ENCODE data around the gene KRT39. TPM values are rescaled to one million over a fixed set of nuclear protein-coding genes. Genes with fewer than 3 reads are reported as not detected.
"Not testable (repeated sequence)": the region's sequence is repeated elsewhere in the genome, so short reads cannot be mapped to it uniquely, and the experiment has no call there.

The KRT39 gene
- total and polyA plus RNA-seq, 2 donors (not counting 3 experiments of a cell fraction or from before 2014, with no cell fraction given): not detected

GRCh38 chr17:41001795-41002194 lies 35.0 kb upstream of the KRT39 start:
- Histone ChIP-seq H3K27ac (ENCODE audit: insufficient read depth, low read depth, low read length) (no peak overlapping the region), H3K9ac (replicated peaks; ENCODE audit: extremely low read depth, insufficient read depth, low read length) (no peak overlapping the region), H3K4me2 (ENCODE audit: insufficient read depth, low read length) (no peak overlapping the region), H2AFZ (ENCODE audit: low read depth, low read length) (no peak overlapping the region), H3K9me1 (replicated peaks; ENCODE audit: control insufficient read depth, extremely low read depth, insufficient read depth, low read length) (no peaks in the 10 kb centered on the region), H3K4me3 (replicated peaks in 1 of 3; ENCODE audit: insufficient read depth in 1 of 3, low read depth in 1 of 3, low read length in 3 of 3) (no peak overlapping the region), H3K79me2 (ENCODE audit: control insufficient read depth, insufficient read depth, low read length) (no peaks in the 10 kb centered on the region), H4K20me1 (replicated peaks; ENCODE audit: control insufficient read depth, extremely low read depth, insufficient read depth, low read length) (no peaks in the 10 kb centered on the region), H3K36me3 (ENCODE audit: control insufficient read depth in 2 of 2, extremely low read depth in 1 of 2, insufficient read depth in 2 of 2, low read length in 2 of 2) (no peaks in the 10 kb centered on the region), H3K27me3 (ENCODE audit: control insufficient read depth in 2 of 2, insufficient read depth in 2 of 2, low read length in 2 of 2) (peaks cover 0 to 2% of the 10 kb centered on the region in 2 experiments), H3K9me3 (replicated peaks; ENCODE audit: control insufficient read depth, insufficient read depth, low read length) (no peaks in the 10 kb centered on the region), H3K4me1 (ENCODE audit: control insufficient read depth, extremely low read depth, insufficient read depth, low read length) (no peaks in the 10 kb centered on the region)
- CTCF ChIA-PET: no interaction called here
- POLR2A ChIA-PET: no interaction called here
- no peak for TF ChIP-seq MYC (IDR thresholded peaks at IDR 0.05; ENCODE audit: low read depth, low read length)
- no peak for TF ChIP-seq POLR2A (IDR thresholded peaks at IDR 0.05; ENCODE audit: low read depth, low read length)
- TF ChIP-seq GATA2 (IDR thresholded peaks at IDR 0.05; ENCODE audit: insufficient read depth, insufficient read length, low read depth, low read length): no peak
- TF ChIP-seq FOS (IDR thresholded peaks at IDR 0.05; ENCODE audit: borderline replicate concordance, insufficient read depth, low read length): no peak
- no peak for TF ChIP-seq EZH2 (IDR thresholded peaks at IDR 0.05; ENCODE audit: borderline replicate concordance, low read depth, low read length, severe bottlenecking)
- TF ChIP-seq, protein P1, sequence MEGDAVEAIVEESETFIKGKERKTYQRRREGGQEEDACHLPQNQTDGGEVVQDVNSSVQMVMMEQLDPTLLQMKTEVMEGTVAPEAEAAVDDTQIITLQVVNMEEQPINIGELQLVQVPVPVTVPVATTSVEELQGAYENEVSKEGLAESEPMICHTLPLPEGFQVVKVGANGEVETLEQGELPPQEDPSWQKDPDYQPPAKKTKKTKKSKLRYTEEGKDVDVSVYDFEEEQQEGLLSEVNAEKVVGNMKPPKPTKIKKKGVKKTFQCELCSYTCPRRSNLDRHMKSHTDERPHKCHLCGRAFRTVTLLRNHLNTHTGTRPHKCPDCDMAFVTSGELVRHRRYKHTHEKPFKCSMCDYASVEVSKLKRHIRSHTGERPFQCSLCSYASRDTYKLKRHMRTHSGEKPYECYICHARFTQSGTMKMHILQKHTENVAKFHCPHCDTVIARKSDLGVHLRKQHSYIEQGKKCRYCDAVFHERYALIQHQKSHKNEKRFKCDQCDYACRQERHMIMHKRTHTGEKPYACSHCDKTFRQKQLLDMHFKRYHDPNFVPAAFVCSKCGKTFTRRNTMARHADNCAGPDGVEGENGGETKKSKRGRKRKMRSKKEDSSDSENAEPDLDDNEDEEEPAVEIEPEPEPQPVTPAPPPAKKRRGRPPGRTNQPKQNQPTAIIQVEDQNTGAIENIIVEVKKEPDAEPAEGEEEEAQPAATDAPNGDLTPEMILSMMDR (IDR thresholded peaks at IDR 0.05; ENCODE audit: extremely low read depth in 1 of 2, insufficient read depth in 1 of 2, low read depth in 1 of 2, low read length in 2 of 2): no peak
- TF ChIP-seq POLR2AphosphoS5 (IDR thresholded peaks at IDR 0.05; ENCODE audit: insufficient read depth, low read depth, low read length): no peak
- TF ChIP-seq, protein P2, sequence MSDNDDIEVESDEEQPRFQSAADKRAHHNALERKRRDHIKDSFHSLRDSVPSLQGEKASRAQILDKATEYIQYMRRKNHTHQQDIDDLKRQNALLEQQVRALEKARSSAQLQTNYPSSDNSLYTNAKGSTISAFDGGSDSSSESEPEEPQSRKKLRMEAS (IDR thresholded peaks at IDR 0.05; ENCODE audit: insufficient read depth, insufficient read length): no peak
- no peak for TF ChIP-seq JUN (IDR thresholded peaks at IDR 0.05; ENCODE audit: borderline replicate concordance, insufficient read depth, insufficient read length, low read depth)
- FAIRE-seq: no peak
- BruUV-seq (replicated peaks): no TSS peak
- DNase-seq (ENCODE audit: low read depth, low spot score): no peak
- intact Hi-C loops (cut with micrococcal nuclease) (no loop called here), dilution Hi-C loops (cut with MboI; ENCODE audit: extremely low pct_ligation_motif_present, low sequenced_read_pairs) (no loop called here)

DNA sequence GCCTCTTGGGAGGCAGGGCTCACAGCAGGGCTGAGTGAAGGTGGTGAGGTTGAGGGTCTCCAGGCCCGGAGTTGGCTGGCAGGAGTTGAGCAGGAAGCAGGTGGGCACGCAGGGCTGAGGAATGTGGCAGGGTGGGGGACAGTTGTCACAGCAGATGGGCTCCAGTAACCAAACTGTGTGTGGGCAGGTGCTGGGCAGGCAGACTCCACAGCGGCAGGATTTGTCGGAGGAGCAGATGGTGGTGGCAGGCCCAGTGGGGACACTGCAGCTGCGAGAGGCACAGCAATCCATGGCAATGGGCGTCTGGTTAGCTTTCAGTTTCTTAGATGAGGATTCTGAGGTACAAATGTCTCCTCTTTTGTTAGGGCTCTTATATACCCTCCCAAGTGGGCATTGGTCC lies 32.8 kb upstream of the KRT39 start, which contains the start of gene KRTAP3-2:
Gene KRTAP3-2 (minus strand): TSS at position 344 of the 400 bp plus-strand sequence. CDS start 53 bp downstream, at position 291.
- H4K20me1 ChIP-seq (replicated peaks; ENCODE audit: control insufficient read depth, extremely low read depth, insufficient read depth, low read length); intact Hi-C loops (cut with micrococcal nuclease); H3K36me3 ChIP-seq (ENCODE audit: control insufficient read depth in 2 of 2, extremely low read depth in 1 of 2, insufficient read depth in 2 of 2, low read length in 2 of 2); H3K4me2 ChIP-seq (ENCODE audit: insufficient read depth, low read length); H2AFZ ChIP-seq (ENCODE audit: low read depth, low read length); H3K9me1 ChIP-seq (replicated peaks; ENCODE audit: control insufficient read depth, extremely low read depth, insufficient read depth, low read length); dilution Hi-C loops (cut with MboI; ENCODE audit: extremely low pct_ligation_motif_present, low sequenced_read_pairs); H3K9me3 ChIP-seq (replicated peaks; ENCODE audit: control insufficient read depth, insufficient read depth, low read length); H3K27me3 ChIP-seq (ENCODE audit: control insufficient read depth in 2 of 2, insufficient read depth in 2 of 2, low read length in 2 of 2); DNase-seq (ENCODE audit: low read depth, low spot score); H3K27ac ChIP-seq (ENCODE audit: insufficient read depth, low read depth, low read length); H3K4me3 ChIP-seq (replicated peaks in 1 of 3; ENCODE audit: insufficient read depth in 1 of 3, low read depth in 1 of 3, low read length in 3 of 3); FAIRE-seq; H3K79me2 ChIP-seq (ENCODE audit: control insufficient read depth, insufficient read depth, low read length); H3K9ac ChIP-seq (replicated peaks; ENCODE audit: extremely low read depth, insufficient read depth, low read length); POLR2A ChIA-PET; CTCF ChIA-PET; H3K4me1 ChIP-seq (ENCODE audit: control insufficient read depth, extremely low read depth, insufficient read depth, low read length); BruUV-seq (replicated peaks): not testable (repeated sequence)

Data from endothelial cell of umbilical vein (primary cell).